ENCODE results near the gene ELP5. TPM values are rescaled to one million over a fixed set of nuclear protein-coding genes. Genes with fewer than 3 reads are reported as not detected.
A peak's percentile ranks its signal among the peaks of the same experiment; 100 is the strongest.

Gene ELP5
- total RNA-seq, 2 experiments from 2014 or later: 58.1 to 62.3 TPM

GRCh38 chr17:7296189-7296861, 44.3 kb downstream of the ELP5 start:
- POLR2A ChIA-PET: interaction anchor here (0.6 to 1.5 kb wide), 2 partner anchors 39 to 251 kb away, joined by 3 read pairs; no protein-coding TSS in a partner anchor
- intact Hi-C loops (cut with DNase I, micrococcal nuclease): loop anchor here (1.0 to 10.0 kb wide), 6 partner anchors 16 to 250 kb away; partner anchors contain the start of gene CLDN7 (in 1 of the 2)
- H3K4me3 Mint-ChIP-seq: peak overlapping the region; percentile 35

GRCh38 chr17:7304179-7304578, 52.2 kb downstream of the ELP5 start:
- DNase-seq (no peak), ATAC-seq (no peak)
- Mint-ChIP-seq H3K27me3 (no peaks in the 10 kb centered on the region), H3K4me3 (no peak overlapping the region), H3K36me3 (ENCODE audit: low read depth) (peaks cover 12% of the 10 kb centered on the region), H3K27ac (no peak overlapping the region), H3K9me3 (ENCODE audit: low read depth) (no peaks in the 10 kb centered on the region), H3K4me1 (peaks cover 10% of the 10 kb centered on the region)
- ChIA-PET POLR2A (no interaction called here), CTCF (interaction anchor here (0.6 to 1.3 kb wide), 2 partner anchors 249 to 285 kb away, joined by 3 to 4 read pairs; no protein-coding TSS in a partner anchor)
- intact Hi-C loops (cut with DNase I, micrococcal nuclease): no loop called here

More at GRCh38 chr17:7296189-7296861, 44.3 kb downstream of the ELP5 start:
- Mint-ChIP-seq H3K27me3 (peaks cover 19% of the 10 kb centered on the region), H3K27ac (no peak overlapping the region), H3K36me3 (ENCODE audit: low read depth) (no peaks in the 10 kb centered on the region), H3K4me1 (peaks cover 23% of the 10 kb centered on the region), H3K9me3 (ENCODE audit: low read depth) (no peaks in the 10 kb centered on the region)
- DNase-seq: peak; percentile 83
- CTCF ChIA-PET: interaction anchor here (0.6 to 2.3 kb wide), 29 partner anchors 9 to 393 kb away, joined by 3 to 45 read pairs (median 4); partner anchors contain the start of genes ACAP1, GPS2 and SLC2A4
- peak; percentile 38 for ATAC-seq

GRCh38 chr17:7306911-7307685, 55.1 kb downstream of the ELP5 start, which contains the start of gene EIF5A:
TSS of gene EIF5A (plus strand) at chr17:7307628. CDS start at chr17:7309636, 2,008 bp downstream.
- H3K9me3 Mint-ChIP-seq (ENCODE audit: low read depth): no peaks in the 10 kb centered on the region

GRCh38 chr17:7307686-7308624, 55.9 kb downstream of the ELP5 start:
- intact Hi-C loops (cut with DNase I, micrococcal nuclease): loop anchor here (1.0 to 5.0 kb wide), 22 partner anchors 21 to 656 kb away; partner anchors contain the start of genes ELP5 (in 2 of the 2), NEURL4 (in 2 of the 2), PHF23 (in 2 of the 2) and POLR2A (in 2 of the 2)
- H3K36me3 Mint-ChIP-seq (ENCODE audit: low read depth): peaks cover 47% of the 10 kb centered on the region

More at GRCh38 chr17:7306911-7307685, 55.1 kb downstream of the ELP5 start, which contains the start of gene EIF5A:
- ChIA-PET CTCF (no interaction called here), POLR2A (no interaction called here)
- intact Hi-C loops (cut with DNase I, micrococcal nuclease): loop anchor here (1.0 to 5.0 kb wide), 19 partner anchors 22 to 655 kb away; partner anchors contain the start of genes ELP5 (in 2 of the 2), NEURL4 (in 2 of the 2), POLR2A (in 2 of the 2) and C17orf100 (in 1 of the 2)
- Mint-ChIP-seq H3K4me3 (peak within 1 kb of the TSS; percentile 96), H3K4me1 (peaks cover 36% of the 10 kb centered on the region), H3K36me3 (ENCODE audit: low read depth) (peaks cover 39% of the 10 kb centered on the region), H3K27me3 (no peaks in the 10 kb centered on the region), H3K27ac (peak within 1 kb of the TSS; percentile 100)
- DNase-seq (peak; percentile 100), ATAC-seq (peak; percentile 86)

GRCh38 chr17:7308625-7309433, 56.8 kb downstream of the ELP5 start:
- Mint-ChIP-seq H3K27me3 (no peaks in the 10 kb centered on the region), H3K9me3 (ENCODE audit: low read depth) (no peaks in the 10 kb centered on the region), H3K4me1 (peaks cover 53% of the 10 kb centered on the region), H3K4me3 (peak overlapping the region; percentile 94), H3K27ac (peak overlapping the region; percentile 94), H3K36me3 (ENCODE audit: low read depth) (peaks cover 51% of the 10 kb centered on the region)
- intact Hi-C loops (cut with DNase I, micrococcal nuclease): loop anchor here (1.0 to 5.0 kb wide), 7 partner anchors 57 to 657 kb away; partner anchors contain the start of genes C17orf100 (in 1 of the 2), CNTROB (in 1 of the 2), CTDNEP1 (in 1 of the 2) and ELP5 (in 1 of the 2)
- ATAC-seq (peak; percentile 52), DNase-seq (peak; percentile 87)
- ChIA-PET CTCF (interaction anchor here (1.0 to 2.3 kb wide), 4 partner anchors 12 to 172 kb away, joined by 3 to 7 read pairs (median 5); partner anchors contain the start of gene ACAP1), POLR2A (interaction anchor here (0.6 to 1.9 kb wide), 4 partner anchors 21 to 379 kb away, joined by 3 to 9 read pairs (median 3); partner anchors contain the start of genes NEURL4 and TP53)

More at GRCh38 chr17:7307686-7308624, 55.9 kb downstream of the ELP5 start:
- peaks cover 44% of the 10 kb centered on the region for H3K4me1 Mint-ChIP-seq
- peak overlapping the region; percentile 96 for H3K4me3 Mint-ChIP-seq
- no peaks in the 10 kb centered on the region for H3K9me3 Mint-ChIP-seq (ENCODE audit: low read depth)
- H3K27me3 Mint-ChIP-seq: no peaks in the 10 kb centered on the region
- no peak for ATAC-seq
- DNase-seq: peak; percentile 72
- CTCF ChIA-PET: interaction anchor here (1.0 to 2.3 kb wide), 3 partner anchors 11 to 172 kb away, joined by 3 to 6 read pairs (median 4); partner anchors contain the start of gene ACAP1
- H3K27ac Mint-ChIP-seq: peak overlapping the region; percentile 100
- POLR2A ChIA-PET: interaction anchor here (0.6 to 1.9 kb wide), 2 partner anchors 22 to 379 kb away, joined by 3 to 9 read pairs; partner anchors contain the start of genes NEURL4 and TP53

Small RNAs within 50 kb of the gene (microRNA-seq; reads per million reads assigned to microRNA genes)
- 3,827 reads per million, percentile 94 among the genes with 10 or more reads in this experiment for gene MIR324 (ENCODE audit: borderline replicate concordance)

Other genes starting within 250 kb of the ELP5 start
- 100 to 1,000 TPM; 112 to 145 TPM for gene RNASEK, start 239.6 kb upstream of the ELP5 start, total RNA-seq
- under 1 TPM; 0.27 to 0.46 TPM for gene BCL6B, start 229.2 kb upstream of the ELP5 start, total RNA-seq
- gene SLC16A13, start 216.2 kb upstream of the ELP5 start, total RNA-seq: 1 to 10 TPM; 8.3 to 9.6 TPM
- gene SLC16A11, start 208.1 kb upstream of the ELP5 start, total RNA-seq: 1 to 10 TPM; 1.2 to 1.5 TPM
- not detected for gene CLEC10A, start 172.0 kb upstream of the ELP5 start, total RNA-seq
- not detected for gene ASGR2, start 137.4 kb upstream of the ELP5 start, total RNA-seq
- gene ASGR1, start 72.8 kb upstream of the ELP5 start, total RNA-seq: 1 to 10 TPM; 1.1 to 2.2 TPM
- gene DLG4, start 32.4 kb upstream of the ELP5 start, total RNA-seq: 10 to 100 TPM; 11.7 to 15.4 TPM
- gene ACADVL, start 32.3 kb upstream of the ELP5 start, total RNA-seq: 100 to 1,000 TPM; 263 to 345 TPM
- gene DVL2, start 17.7 kb upstream of the ELP5 start, total RNA-seq: 10 to 100 TPM; 49.1 to 53.3 TPM
- 10 to 100 TPM; 23.6 to 35.2 TPM for gene PHF23, start 12.8 kb upstream of the ELP5 start, total RNA-seq
- gene GABARAP, start 9.8 kb upstream of the ELP5 start, total RNA-seq: 100 to 1,000 TPM; 123 to 162 TPM
- 100 to 1,000 TPM; 158 to 203 TPM for gene CTDNEP1, start 481 bp upstream of the ELP5 start, total RNA-seq
- gene CLDN7, start 10.3 kb downstream of the ELP5 start, total RNA-seq: under 1 TPM; 0.53 to 0.72 TPM
- under 1 TPM; 0.16 to 0.25 TPM for gene SLC2A4, start 29.5 kb downstream of the ELP5 start, total RNA-seq
- under 1 TPM; 0.34 to 0.67 TPM for gene YBX2, start 42.4 kb downstream of the ELP5 start, total RNA-seq
- 100 to 1,000 TPM; 780 to 934 TPM for gene EIF5A, start 55.4 kb downstream of the ELP5 start, total RNA-seq
- gene GPS2, start 63.1 kb downstream of the ELP5 start, total RNA-seq: 10 to 100 TPM; 31.3 to 56.1 TPM
- gene NEURL4, start 77.1 kb downstream of the ELP5 start, total RNA-seq: 10 to 100 TPM; 22.5 to 29.1 TPM
- gene ACAP1, start 84.3 kb downstream of the ELP5 start, total RNA-seq: 100 to 1,000 TPM; 343 to 375 TPM
- gene KCTD11, start 99.9 kb downstream of the ELP5 start, total RNA-seq: 1 to 10 TPM; 5.0 to 6.1 TPM
- gene TMEM95, start 102.9 kb downstream of the ELP5 start, total RNA-seq: under 1 TPM in 1 of 2 experiments, not detected in 1; 0.16 TPM
- 1 to 10 TPM; 4.8 to 6.9 TPM for gene TNK1, start 128.9 kb downstream of the ELP5 start, total RNA-seq
- 10 to 100 TPM; 69.3 to 78.9 TPM for gene PLSCR3, start 142.3 kb downstream of the ELP5 start, total RNA-seq
- gene TMEM256, start 151.9 kb downstream of the ELP5 start, total RNA-seq: 10 to 100 TPM; 55.8 to 58.1 TPM
- 1 to 10 TPM; 7.0 to 7.1 TPM for gene NLGN2, start 155.6 kb downstream of the ELP5 start, total RNA-seq
- gene SPEM1, start 168.1 kb downstream of the ELP5 start, total RNA-seq: not detected
- not detected for gene SPEM2, start 173.4 kb downstream of the ELP5 start, total RNA-seq
- not detected for gene SPEM3, start 176.6 kb downstream of the ELP5 start, total RNA-seq
- gene TMEM102, start 183.2 kb downstream of the ELP5 start, total RNA-seq: 10 to 100 TPM in 1 of 2 experiments, 1 to 10 TPM in 1; 8.7 to 10.7 TPM
- gene FGF11, start 187.3 kb downstream of the ELP5 start, total RNA-seq: 10 to 100 TPM in 1 of 2 experiments, 1 to 10 TPM in 1; 6.9 to 10.6 TPM
- 1 to 10 TPM; 7.8 to 8.7 TPM for gene CHRNB1, start 192.8 kb downstream of the ELP5 start, total RNA-seq
- gene ZBTB4, start 227.4 kb downstream of the ELP5 start, total RNA-seq: 10 to 100 TPM; 17.5 to 20.9 TPM
- gene SLC35G6, start 229.2 kb downstream of the ELP5 start, total RNA-seq: not detected
- 100 to 1,000 TPM; 193 to 203 TPM for gene POLR2A, start 232.2 kb downstream of the ELP5 start, total RNA-seq

Measured in activated CD4-positive, alpha-beta T cell treated with anti-CD3 and anti-CD28 coated beads for 36 hours (primary cell).